ENCODE measurements around the gene CA9.

The CA9 gene

DNA sequence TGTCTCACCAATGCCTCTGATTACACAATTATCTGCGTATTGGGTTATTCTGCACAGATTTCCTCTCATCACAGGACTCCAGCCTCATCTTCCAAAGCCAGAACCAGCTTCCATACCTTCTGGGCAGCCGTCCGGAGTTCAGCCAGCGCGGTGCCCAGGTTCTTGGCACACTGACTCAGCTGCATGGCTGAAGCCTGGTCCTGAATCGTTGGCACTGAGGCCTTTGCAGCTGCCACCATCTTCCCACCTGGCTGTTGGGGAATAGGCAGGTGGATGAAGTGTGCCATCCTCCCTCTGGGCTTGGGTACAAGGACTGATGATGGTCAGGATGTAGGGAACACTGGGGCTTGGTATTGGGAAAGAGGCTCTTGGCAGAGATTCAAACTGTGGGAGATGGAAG, 40.4 kb downstream of the CA9 start:
- Histone ChIP-seq H3K4me2 (ENCODE audit: low read depth, low read length, poor library complexity, severe bottlenecking) (no peak overlapping the region), H3K9ac (ENCODE audit: low read depth, low read length, poor library complexity, severe bottlenecking) (no peak overlapping the region), H3K4me1 (ENCODE audit: insufficient read depth, low read length, poor library complexity, severe bottlenecking) (no peaks in the 10 kb centered on the region), H3K36me3 (ENCODE audit: insufficient read depth, low read length) (peaks cover 92% of the 10 kb centered on the region; the same call in 1 of the 2 replicates), H3K9me2 (replicated peaks; ENCODE audit: low read depth, low read length) (no peaks in the 10 kb centered on the region), H4K20me1 (ENCODE audit: insufficient read depth, low read length, poor library complexity, severe bottlenecking) (no peaks in the 10 kb centered on the region), H2AFZ (ENCODE audit: low read length) (no peak overlapping the region), H3F3A (ENCODE audit: low read depth) (no peaks in the 10 kb centered on the region), H3K4me3 (ENCODE audit: low read length, poor library complexity, severe bottlenecking) (no peak overlapping the region), H3K27me3 (ENCODE audit: insufficient read depth, low read length, poor library complexity, severe bottlenecking) (no peaks in the 10 kb centered on the region), H3K79me2 (ENCODE audit: insufficient read depth, low read length) (no peaks in the 10 kb centered on the region), H3K9me3 (ENCODE audit: insufficient read depth, low read depth, low read length) (no peaks in the 10 kb centered on the region)
- TF ChIP-seq, protein P1, sequence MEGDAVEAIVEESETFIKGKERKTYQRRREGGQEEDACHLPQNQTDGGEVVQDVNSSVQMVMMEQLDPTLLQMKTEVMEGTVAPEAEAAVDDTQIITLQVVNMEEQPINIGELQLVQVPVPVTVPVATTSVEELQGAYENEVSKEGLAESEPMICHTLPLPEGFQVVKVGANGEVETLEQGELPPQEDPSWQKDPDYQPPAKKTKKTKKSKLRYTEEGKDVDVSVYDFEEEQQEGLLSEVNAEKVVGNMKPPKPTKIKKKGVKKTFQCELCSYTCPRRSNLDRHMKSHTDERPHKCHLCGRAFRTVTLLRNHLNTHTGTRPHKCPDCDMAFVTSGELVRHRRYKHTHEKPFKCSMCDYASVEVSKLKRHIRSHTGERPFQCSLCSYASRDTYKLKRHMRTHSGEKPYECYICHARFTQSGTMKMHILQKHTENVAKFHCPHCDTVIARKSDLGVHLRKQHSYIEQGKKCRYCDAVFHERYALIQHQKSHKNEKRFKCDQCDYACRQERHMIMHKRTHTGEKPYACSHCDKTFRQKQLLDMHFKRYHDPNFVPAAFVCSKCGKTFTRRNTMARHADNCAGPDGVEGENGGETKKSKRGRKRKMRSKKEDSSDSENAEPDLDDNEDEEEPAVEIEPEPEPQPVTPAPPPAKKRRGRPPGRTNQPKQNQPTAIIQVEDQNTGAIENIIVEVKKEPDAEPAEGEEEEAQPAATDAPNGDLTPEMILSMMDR (conservative IDR thresholded peaks at IDR 0.05; ENCODE audit: low read length) = no peak
- TF ChIP-seq EZH2phosphoT487 (IDR thresholded peaks at IDR 0.05; ENCODE audit: borderline replicate concordance) = no peak

DNA sequence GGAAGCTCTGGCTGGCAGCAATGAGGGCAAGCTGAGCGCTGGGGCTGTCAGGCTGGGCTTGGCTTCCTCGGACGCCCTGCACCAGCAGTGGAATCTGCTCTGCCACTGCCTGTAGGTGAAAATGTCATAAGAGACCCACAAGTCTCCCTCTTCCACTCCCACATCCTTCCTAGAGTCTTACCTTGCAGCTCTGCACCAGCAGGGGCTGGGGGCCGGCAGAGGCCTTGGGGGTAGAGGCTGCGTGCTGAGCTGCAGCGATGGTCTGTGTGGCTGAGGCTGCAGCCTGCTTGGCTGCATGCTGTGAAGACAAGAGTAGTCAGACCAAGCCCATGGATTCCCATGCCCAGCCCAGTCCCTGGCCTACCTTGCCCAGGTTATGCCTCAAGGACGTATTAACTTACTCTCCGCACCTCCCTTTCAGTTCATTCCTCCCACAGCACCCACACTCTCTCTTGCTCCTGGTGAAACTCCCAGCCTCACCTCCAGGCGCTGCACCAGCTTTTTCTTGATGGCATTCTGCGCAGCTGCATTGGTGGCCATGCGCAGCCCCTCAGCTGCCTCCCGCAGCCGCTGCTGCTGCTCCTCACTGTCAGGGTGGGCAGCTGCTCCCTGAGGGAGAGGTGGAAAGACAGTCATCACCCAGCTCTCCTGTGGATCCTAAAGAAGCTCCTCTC, 41.0 kb downstream of the CA9 start:
- no peak overlapping the region for H3K4me3 ChIP-seq (ENCODE audit: low read length, poor library complexity, severe bottlenecking)
- H3K9me2 ChIP-seq (replicated peaks; ENCODE audit: low read depth, low read length) = no peaks in the 10 kb centered on the region
- H3F3A ChIP-seq (ENCODE audit: low read depth) = no peaks in the 10 kb centered on the region
- H3K9me3 ChIP-seq (ENCODE audit: insufficient read depth, low read depth, low read length) = no peaks in the 10 kb centered on the region
- no peaks in the 10 kb centered on the region for H3K4me1 ChIP-seq (ENCODE audit: insufficient read depth, low read length, poor library complexity, severe bottlenecking)
- no peak overlapping the region for H2AFZ ChIP-seq (ENCODE audit: low read length)
- H3K4me2 ChIP-seq (ENCODE audit: low read depth, low read length, poor library complexity, severe bottlenecking) = no peak overlapping the region
- H3K36me3 ChIP-seq (ENCODE audit: insufficient read depth, low read length) = peaks cover 94% of the 10 kb centered on the region; the same call in 1 of the 2 replicates
- TF ChIP-seq, protein P1 (conservative IDR thresholded peaks at IDR 0.05; ENCODE audit: low read length) = no peak
- TF ChIP-seq EZH2phosphoT487 (IDR thresholded peaks at IDR 0.05; ENCODE audit: borderline replicate concordance) = no peak
- H4K20me1 ChIP-seq (ENCODE audit: insufficient read depth, low read length, poor library complexity, severe bottlenecking) = no peaks in the 10 kb centered on the region
- H3K79me2 ChIP-seq (ENCODE audit: insufficient read depth, low read length) = no peaks in the 10 kb centered on the region
- H3K9ac ChIP-seq (ENCODE audit: low read depth, low read length, poor library complexity, severe bottlenecking) = no peak overlapping the region
- no peaks in the 10 kb centered on the region for H3K27me3 ChIP-seq (ENCODE audit: insufficient read depth, low read length, poor library complexity, severe bottlenecking)

DNA sequence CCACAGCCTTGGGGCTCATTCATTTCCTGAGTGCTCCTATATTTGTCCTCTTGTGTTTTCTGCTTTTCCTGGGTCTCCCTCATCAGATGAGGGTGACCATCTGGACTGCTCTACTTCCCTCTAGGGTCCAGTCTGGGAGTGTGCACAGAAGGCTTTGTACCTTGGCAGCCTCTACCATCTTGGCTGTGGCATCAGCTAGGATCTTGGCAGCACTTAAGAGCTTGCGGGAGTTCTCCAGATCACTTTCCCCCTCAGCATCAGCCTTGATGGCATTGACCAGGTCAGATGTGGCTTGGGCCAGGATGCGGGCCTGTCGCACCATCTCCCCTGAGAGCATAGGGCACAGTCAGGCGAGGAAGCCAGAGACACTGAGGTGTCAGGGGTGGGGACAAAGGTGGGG, 42.5 kb downstream of the CA9 start:
- H3K79me2 ChIP-seq (ENCODE audit: insufficient read depth, low read length) = no peaks in the 10 kb centered on the region
- no peaks in the 10 kb centered on the region for H4K20me1 ChIP-seq (ENCODE audit: insufficient read depth, low read length, poor library complexity, severe bottlenecking)
- no peak overlapping the region for H2AFZ ChIP-seq (ENCODE audit: low read length)
- no peak overlapping the region for H3K9ac ChIP-seq (ENCODE audit: low read depth, low read length, poor library complexity, severe bottlenecking)
- H3K4me3 ChIP-seq (ENCODE audit: low read length, poor library complexity, severe bottlenecking) = no peak overlapping the region
- no peak overlapping the region for H3K4me2 ChIP-seq (ENCODE audit: low read depth, low read length, poor library complexity, severe bottlenecking)
- no peaks in the 10 kb centered on the region for H3K4me1 ChIP-seq (ENCODE audit: insufficient read depth, low read length, poor library complexity, severe bottlenecking)
- no peaks in the 10 kb centered on the region for H3F3A ChIP-seq (ENCODE audit: low read depth)
- H3K9me2 ChIP-seq (replicated peaks; ENCODE audit: low read depth, low read length) = no peaks in the 10 kb centered on the region
- TF ChIP-seq, protein P1 (conservative IDR thresholded peaks at IDR 0.05; ENCODE audit: low read length) = peak; percentile 18; the same call in 1 of the 2 replicates
- no peak for TF ChIP-seq EZH2phosphoT487 (IDR thresholded peaks at IDR 0.05; ENCODE audit: borderline replicate concordance)
- H3K9me3 ChIP-seq (ENCODE audit: insufficient read depth, low read depth, low read length) = no peaks in the 10 kb centered on the region
- peaks cover 96% of the 10 kb centered on the region; the same call in 1 of the 2 replicates for H3K36me3 ChIP-seq (ENCODE audit: insufficient read depth, low read length)
- H3K27me3 ChIP-seq (ENCODE audit: insufficient read depth, low read length, poor library complexity, severe bottlenecking) = no peaks in the 10 kb centered on the region
